ENCODE measurements around the gene RASD1. TPM values are rescaled to one million over a fixed set of nuclear protein-coding genes. Genes with fewer than 3 reads are reported as not detected.

The RASD1 gene
- total and polyA plus RNA-seq, 4 donors: 0.89 to 46.7 (median 14.7) TPM

DNA sequence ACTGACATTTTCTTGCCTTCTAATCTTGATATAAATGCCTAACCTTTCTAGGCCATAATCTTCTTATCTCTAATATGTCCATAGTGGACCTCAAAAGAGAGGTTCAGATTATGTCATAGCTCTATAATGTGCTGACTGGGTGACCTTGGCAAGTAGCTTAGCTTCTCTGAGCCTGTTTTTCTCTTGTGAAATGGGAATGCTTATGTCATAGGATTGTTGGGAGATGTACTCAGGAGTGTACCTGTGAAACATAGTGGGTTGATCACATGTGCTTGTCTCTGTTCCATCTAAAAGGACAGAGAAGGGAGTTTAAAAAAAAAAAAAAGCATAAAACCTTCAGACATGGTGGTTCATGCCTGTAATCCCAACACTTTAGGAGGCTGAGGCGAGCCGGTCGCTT lies 17.0 kb downstream of the RASD1 start:
- Histone ChIP-seq H3K27me3 (ENCODE audit: control insufficient read depth in 4 of 4, insufficient read depth in 4 of 4, low read length in 3 of 4) (no peaks in the 10 kb centered on the region), H3K27ac (ENCODE audit: low read depth in 1 of 2, low read length in 2 of 2) (no peak overlapping the region), H3K36me3 (ENCODE audit: control insufficient read depth in 4 of 4, insufficient read depth in 3 of 4, low read depth in 1 of 4, low read length in 3 of 4) (peaks cover 0 to 2% (median 0%) of the 10 kb centered on the region in 4 donors), H3K4me1 (ENCODE audit: control insufficient read depth in 4 of 4, insufficient read depth in 4 of 4, low read length in 3 of 4) (peaks cover 4 to 27% (median 11%) of the 10 kb centered on the region in 4 donors), H3K9me3 (ENCODE audit: control insufficient read depth in 4 of 4, low read length in 3 of 4) (no peaks in the 10 kb centered on the region), H3K9ac (ENCODE audit: low read depth in 1 of 2, low read length in 2 of 2) (no peak overlapping the region), H3K4me3 (ENCODE audit: low read depth in 1 of 3, low read length in 3 of 3) (no peak overlapping the region)
- WGBS: 98% methylated on average over 3 of the region's 3 CpGs
- TF ChIP-seq, protein P1, sequence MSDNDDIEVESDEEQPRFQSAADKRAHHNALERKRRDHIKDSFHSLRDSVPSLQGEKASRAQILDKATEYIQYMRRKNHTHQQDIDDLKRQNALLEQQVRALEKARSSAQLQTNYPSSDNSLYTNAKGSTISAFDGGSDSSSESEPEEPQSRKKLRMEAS (IDR thresholded peaks at IDR 0.05): no peak
- TF ChIP-seq, protein P2, sequence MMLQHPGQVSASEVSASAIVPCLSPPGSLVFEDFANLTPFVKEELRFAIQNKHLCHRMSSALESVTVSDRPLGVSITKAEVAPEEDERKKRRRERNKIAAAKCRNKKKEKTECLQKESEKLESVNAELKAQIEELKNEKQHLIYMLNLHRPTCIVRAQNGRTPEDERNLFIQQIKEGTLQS (IDR thresholded peaks at IDR 0.05): no peak
- TF ChIP-seq FOXA1 (IDR thresholded peaks at IDR 0.05): no peak
- TF ChIP-seq, protein P3, sequence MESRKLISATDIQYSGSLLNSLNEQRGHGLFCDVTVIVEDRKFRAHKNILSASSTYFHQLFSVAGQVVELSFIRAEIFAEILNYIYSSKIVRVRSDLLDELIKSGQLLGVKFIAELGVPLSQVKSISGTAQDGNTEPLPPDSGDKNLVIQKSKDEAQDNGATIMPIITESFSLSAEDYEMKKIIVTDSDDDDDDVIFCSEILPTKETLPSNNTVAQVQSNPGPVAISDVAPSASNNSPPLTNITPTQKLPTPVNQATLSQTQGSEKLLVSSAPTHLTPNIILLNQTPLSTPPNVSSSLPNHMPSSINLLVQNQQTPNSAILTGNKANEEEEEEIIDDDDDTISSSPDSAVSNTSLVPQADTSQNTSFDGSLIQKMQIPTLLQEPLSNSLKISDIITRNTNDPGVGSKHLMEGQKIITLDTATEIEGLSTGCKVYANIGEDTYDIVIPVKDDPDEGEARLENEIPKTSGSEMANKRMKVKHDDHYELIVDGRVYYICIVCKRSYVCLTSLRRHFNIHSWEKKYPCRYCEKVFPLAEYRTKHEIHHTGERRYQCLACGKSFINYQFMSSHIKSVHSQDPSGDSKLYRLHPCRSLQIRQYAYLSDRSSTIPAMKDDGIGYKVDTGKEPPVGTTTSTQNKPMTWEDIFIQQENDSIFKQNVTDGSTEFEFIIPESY (IDR thresholded peaks at IDR 0.05): no peak
- TF ChIP-seq TAF1 (conservative IDR thresholded peaks at IDR 0.05): no peak
- no peak for TF ChIP-seq HNF4A (conservative IDR thresholded peaks at IDR 0.05)
- TF ChIP-seq, protein P4, sequence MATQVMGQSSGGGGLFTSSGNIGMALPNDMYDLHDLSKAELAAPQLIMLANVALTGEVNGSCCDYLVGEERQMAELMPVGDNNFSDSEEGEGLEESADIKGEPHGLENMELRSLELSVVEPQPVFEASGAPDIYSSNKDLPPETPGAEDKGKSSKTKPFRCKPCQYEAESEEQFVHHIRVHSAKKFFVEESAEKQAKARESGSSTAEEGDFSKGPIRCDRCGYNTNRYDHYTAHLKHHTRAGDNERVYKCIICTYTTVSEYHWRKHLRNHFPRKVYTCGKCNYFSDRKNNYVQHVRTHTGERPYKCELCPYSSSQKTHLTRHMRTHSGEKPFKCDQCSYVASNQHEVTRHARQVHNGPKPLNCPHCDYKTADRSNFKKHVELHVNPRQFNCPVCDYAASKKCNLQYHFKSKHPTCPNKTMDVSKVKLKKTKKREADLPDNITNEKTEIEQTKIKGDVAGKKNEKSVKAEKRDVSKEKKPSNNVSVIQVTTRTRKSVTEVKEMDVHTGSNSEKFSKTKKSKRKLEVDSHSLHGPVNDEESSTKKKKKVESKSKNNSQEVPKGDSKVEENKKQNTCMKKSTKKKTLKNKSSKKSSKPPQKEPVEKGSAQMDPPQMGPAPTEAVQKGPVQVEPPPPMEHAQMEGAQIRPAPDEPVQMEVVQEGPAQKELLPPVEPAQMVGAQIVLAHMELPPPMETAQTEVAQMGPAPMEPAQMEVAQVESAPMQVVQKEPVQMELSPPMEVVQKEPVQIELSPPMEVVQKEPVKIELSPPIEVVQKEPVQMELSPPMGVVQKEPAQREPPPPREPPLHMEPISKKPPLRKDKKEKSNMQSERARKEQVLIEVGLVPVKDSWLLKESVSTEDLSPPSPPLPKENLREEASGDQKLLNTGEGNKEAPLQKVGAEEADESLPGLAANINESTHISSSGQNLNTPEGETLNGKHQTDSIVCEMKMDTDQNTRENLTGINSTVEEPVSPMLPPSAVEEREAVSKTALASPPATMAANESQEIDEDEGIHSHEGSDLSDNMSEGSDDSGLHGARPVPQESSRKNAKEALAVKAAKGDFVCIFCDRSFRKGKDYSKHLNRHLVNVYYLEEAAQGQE (IDR thresholded peaks at IDR 0.05): no peak
- TF ChIP-seq EGR1 (IDR thresholded peaks at IDR 0.05; ENCODE audit: low read depth in 2 of 2): no peak
- no peak for TF ChIP-seq YY1 (IDR thresholded peaks at IDR 0.05)
- no peak for TF ChIP-seq GABPA (IDR thresholded peaks at IDR 0.05 in 1 of 2, conservative IDR thresholded peaks at IDR 0.05 in 1 of 2)
- no peak for TF ChIP-seq FOXA2 (IDR thresholded peaks at IDR 0.05)
- no peak for TF ChIP-seq HNF4G (IDR thresholded peaks at IDR 0.05)
- TF ChIP-seq JUND (IDR thresholded peaks at IDR 0.05): no peak
- no peak for TF ChIP-seq RAD21 (IDR thresholded peaks at IDR 0.05)
- TF ChIP-seq NR2F2 (IDR thresholded peaks at IDR 0.05): no peak
- TF ChIP-seq, protein P5, sequence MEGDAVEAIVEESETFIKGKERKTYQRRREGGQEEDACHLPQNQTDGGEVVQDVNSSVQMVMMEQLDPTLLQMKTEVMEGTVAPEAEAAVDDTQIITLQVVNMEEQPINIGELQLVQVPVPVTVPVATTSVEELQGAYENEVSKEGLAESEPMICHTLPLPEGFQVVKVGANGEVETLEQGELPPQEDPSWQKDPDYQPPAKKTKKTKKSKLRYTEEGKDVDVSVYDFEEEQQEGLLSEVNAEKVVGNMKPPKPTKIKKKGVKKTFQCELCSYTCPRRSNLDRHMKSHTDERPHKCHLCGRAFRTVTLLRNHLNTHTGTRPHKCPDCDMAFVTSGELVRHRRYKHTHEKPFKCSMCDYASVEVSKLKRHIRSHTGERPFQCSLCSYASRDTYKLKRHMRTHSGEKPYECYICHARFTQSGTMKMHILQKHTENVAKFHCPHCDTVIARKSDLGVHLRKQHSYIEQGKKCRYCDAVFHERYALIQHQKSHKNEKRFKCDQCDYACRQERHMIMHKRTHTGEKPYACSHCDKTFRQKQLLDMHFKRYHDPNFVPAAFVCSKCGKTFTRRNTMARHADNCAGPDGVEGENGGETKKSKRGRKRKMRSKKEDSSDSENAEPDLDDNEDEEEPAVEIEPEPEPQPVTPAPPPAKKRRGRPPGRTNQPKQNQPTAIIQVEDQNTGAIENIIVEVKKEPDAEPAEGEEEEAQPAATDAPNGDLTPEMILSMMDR (IDR thresholded peaks at IDR 0.05; ENCODE audit: low read depth, low read length, missing input control): no peak
- TF ChIP-seq SP1 (IDR thresholded peaks at IDR 0.05): no peak
- TF ChIP-seq RXRA (IDR thresholded peaks at IDR 0.05): no peak
- no peak for DNase-seq (ENCODE audit: low spot score)

All from liver (tissue), 9 donors.